OCI-LY7 (cell line): ENCODE results near the gene MEI4.

Experiments used
- EZH2phosphoT487 ChIP-seq: fragments of 200-600 bp; sonication (generic); IDR thresholded peaks from 2 replicates; pipeline ENCODE4 v1.6.1; 2018; ENCODE audit warnings: low read depth, borderline replicate concordance, mild to moderate bottlenecking, mixed run types, antibody characterized with exemption, low read length, moderate library complexity, mixed read lengths
- TF ChIP-seq, protein P1 (sequence below): fragments of 200-600 bp; sonication (generic); conservative IDR thresholded peaks from 2 replicates; pipeline ENCODE4 v1.5.1; 2014; ENCODE audit warnings: mild to moderate bottlenecking, antibody characterized with exemption, low read length, moderate library complexity, mixed read lengths

DNA sequence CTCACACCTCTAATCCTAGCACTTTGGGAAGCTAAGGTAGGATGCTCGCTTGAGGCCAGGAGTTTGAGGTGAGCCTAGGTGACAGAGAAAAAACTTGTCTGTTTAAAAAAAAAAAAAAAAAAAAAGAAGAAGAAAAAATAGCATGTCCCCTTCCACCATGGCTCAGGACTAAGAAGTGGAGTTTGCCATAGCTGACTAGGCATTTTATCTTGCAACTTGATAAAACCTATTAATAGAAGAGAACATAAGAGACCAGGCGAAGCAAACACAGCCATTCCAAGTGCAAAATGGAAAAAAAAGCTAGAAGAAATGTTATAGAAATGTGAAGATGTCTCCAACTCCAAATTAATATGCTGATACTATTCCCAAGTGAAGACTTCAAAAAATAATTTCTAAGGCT lies 277.5 kb downstream of the MEI4 start:
- TF ChIP-seq, protein P1, sequence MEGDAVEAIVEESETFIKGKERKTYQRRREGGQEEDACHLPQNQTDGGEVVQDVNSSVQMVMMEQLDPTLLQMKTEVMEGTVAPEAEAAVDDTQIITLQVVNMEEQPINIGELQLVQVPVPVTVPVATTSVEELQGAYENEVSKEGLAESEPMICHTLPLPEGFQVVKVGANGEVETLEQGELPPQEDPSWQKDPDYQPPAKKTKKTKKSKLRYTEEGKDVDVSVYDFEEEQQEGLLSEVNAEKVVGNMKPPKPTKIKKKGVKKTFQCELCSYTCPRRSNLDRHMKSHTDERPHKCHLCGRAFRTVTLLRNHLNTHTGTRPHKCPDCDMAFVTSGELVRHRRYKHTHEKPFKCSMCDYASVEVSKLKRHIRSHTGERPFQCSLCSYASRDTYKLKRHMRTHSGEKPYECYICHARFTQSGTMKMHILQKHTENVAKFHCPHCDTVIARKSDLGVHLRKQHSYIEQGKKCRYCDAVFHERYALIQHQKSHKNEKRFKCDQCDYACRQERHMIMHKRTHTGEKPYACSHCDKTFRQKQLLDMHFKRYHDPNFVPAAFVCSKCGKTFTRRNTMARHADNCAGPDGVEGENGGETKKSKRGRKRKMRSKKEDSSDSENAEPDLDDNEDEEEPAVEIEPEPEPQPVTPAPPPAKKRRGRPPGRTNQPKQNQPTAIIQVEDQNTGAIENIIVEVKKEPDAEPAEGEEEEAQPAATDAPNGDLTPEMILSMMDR, result no peak
- no peak for TF ChIP-seq EZH2phosphoT487
